NCI-H82 (cell line): Measurements from ENCODE around the gene PICALM.
"Not testable (repeated sequence)": the region's sequence is repeated elsewhere in the genome, so short reads cannot be mapped to it uniquely, and the experiment has no call there.

Experiments used
- DNase-seq: peaks from one replicate; lab custom pipeline; 2025; lab: John Stamatoyannopoulos, UW

The PICALM gene

DNA sequence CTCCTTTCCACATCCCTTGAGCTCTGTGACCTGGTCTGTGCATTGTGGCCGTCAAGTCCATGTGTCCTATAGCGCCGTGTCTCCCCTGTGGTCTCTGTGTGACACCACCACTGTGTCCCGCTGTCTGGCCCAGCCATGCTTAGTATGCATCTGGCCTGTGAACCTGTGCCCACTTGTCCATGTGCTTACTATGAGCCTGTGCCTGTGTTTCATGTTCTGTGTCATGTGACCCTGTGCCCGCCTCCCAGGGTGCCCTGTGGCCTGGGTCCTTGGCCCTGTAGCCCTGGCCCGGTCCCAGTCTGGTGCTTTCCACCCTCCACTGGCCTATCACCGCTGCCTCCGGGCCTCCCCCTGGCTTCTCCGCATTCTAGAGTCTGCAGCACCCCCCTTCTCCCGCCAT is 133.1 kb downstream of the PICALM start:
- no peak for DNase-seq

DNA sequence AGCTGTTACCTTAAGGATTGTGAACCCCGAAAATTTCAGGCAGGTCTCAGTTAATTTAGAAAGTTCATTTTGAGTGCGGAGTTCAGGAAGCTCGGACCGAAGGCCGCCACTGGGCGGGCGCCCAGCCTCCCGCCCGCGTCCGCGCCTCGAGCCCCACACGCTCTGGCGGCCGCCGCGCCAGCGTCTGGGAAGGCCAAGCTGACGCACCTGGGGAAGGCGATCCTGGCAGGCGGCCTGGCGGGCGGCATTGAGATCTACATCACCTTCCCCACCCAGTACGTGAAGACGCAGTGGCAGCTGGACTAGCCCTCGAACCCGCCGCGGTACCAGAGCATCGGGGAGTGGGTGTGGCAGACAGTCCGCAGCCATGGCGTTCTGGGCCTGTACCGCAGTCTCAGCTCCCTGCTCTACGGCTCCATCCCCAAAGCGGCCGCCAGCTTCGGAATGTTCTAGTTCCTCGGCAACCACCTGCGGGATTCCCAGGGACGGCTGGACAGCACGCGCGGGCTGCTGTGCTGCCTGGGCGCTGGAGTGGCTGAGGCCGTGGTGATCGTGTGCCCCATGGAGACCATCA is 134.2 kb downstream of the PICALM start:
- no peak for DNase-seq

DNA sequence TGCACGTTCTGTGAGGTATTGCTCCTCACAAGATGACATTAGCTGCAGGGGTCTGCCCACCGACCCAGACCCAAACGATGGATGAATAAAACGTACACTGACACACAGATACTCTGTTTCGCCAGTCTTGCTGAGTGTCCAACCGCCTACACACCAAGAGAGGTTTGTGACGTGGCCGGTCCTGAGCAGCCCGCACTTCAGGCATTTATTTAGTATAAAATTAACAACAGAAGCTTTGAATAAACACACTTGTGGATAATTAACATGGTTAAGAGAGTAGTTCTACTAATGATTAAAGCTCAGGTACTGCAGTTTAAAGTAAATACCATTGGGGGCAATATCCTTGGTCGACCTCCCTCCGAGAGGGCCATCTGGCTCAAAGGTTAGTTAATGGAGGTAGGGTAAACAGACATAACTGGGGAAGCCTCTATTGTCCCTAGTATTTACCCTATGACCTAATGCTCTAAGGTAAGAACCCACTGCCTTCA is 138.0 kb downstream of the PICALM start:
- DNase-seq, result no peak

- DNase-seq, result not testable (repeated sequence)
These were observed 142.2 kb downstream of the PICALM start for GRCh38 chr11:85926653-85927214.

DNA sequence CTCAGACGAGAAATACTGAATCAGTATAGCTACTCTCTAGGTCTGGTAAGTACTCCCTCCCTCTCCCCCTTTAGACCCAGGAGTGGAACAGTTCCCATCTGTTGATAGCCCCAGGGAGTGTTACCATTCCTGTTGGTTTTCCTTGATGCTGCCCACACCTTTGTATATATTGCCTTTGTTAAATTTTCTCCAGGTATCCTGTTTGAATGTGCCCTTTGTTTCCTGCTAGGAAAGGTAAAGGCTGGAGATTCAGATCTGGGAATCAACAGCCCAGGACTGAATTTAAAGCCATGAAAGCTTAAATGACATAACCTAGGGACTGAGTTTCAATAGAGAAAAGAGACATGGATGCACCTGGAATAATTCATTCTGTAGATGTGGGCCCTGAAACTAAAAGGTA is 145.4 kb downstream of the PICALM start:
- no peak for DNase-seq

DNA sequence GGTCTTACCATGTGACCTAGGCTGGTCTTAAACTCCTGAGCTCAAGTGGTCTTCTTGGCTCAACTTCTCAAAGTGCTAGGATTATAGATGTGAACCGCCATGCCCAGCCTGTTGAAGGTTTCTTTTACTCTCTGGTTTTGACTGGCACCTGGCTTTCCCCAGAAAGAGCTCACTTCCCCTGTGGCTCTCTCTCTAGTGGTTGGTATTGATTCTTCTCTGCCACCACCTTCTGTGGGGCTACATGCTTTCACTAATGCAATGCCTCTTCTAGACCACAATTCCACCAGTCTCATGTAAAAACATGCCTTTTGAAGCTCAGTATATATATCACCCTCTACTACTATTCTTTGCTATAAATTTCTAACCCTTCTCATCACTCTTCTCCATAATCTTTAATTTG is 146.5 kb downstream of the PICALM start:
- DNase-seq, result no peak

DNA sequence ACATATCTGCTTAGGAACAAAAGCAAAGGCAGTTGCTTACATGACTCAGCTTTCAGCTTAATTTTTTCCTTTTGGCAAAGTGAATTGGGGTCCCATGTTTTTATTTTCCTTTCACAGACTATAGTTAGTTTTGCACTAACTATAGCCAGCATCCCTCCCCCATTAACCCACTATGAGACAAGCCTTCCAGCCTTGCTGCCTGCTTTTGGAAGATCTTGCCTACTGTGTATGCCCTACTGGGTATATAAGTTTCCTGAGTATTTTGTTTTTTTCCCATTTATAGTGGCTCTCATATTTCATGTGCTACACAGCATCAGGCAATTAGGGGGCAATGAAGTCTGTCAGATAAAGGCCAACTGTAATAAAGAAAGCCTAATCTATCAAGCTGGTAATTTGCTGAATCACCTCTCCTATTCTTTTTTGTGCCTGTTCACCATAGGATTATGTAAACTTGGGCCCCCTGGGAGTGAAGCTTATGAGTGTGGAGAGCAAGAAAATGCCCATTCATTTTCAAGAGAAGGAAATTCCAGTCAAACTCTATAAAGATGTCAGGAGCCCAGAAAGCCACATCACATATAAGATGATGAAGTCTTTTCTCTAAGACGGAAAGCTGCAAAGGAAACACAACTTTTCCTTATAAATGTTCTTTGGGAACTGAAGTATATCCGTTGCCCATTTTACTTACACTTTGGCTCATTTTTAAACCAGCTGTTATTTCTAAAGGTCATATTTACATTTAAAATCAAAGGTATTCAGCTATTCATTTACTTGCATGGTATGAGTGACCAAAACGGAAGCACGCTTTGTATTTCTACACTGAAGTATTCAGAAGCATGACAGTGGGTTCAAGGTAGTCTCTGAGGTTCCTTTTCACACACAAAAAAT is 149.7 kb downstream of the PICALM start:
- peak; percentile 61 for DNase-seq

DNA sequence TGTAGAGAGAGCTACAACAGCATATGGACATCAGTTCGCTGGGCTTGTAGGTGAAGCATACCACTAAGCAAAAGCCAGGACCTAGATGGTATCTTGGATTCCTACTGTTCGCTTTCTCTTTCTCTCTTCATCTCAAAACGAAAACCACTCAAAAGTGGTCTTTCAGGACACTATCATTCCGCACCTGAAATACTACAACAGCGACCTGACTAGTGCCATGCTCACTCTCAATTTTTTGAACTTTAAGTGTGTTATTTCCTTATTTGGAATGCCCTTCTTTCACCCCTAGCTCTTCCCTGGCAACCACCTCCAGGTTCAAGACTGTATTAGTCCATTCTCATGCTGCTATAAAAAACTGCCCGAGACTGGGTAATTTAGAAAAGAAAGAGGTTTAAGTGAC is 154.5 kb downstream of the PICALM start:
- no peak for DNase-seq

DNA sequence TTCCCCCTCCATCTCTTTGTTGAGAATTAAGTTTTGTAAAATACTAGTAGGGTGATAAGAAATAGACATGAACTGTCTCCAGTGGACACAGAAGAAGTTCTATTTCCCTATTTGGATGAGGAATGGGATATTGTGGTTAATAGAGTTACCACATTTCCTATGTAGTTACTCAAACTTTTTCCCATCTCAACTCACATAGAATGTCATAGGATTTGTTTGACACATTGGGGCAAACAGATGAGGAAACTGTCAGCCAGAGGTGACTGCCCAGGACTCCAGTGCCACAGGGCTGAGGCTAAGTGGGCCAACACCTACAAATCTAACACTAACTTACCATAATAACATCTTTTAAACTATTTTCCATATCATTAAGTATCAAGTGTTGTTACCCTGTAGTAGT is 155.4 kb downstream of the PICALM start:
- no peak for DNase-seq

DNA sequence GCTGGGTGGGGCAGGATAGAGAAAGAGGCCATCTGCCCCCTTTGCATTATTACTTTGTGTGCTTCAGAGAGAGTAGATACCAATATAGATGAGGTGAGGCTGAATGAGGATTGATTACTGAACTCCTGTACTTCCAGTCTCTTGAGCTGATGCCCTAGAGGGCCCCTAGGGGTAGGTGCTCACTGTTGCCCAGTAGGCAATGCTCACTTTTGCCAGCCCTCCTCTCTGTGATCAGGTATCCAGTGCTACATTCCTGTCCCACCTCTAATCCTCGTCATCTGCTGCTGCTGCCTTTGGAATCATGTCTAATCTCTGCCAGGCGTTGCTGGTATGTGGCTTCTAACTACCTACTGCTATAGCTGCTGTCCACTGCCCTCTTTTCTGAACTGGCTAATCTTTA is 156.5 kb downstream of the PICALM start:
- peak; percentile 80 for DNase-seq
